Muscle of back (tissue), 11 donors: ENCODE measurements around the gene CDKAL1. TPM values are rescaled to one million over a fixed set of nuclear protein-coding genes. Genes with fewer than 3 reads are reported as not detected.
A peak's percentile ranks its signal among the peaks of the same experiment; 100 is the strongest.
"Not testable (repeated sequence)": the region's sequence is repeated elsewhere in the genome, so short reads cannot be mapped to it uniquely, and the experiment has no call there.

Source experiments
- DNase-seq, 3 donors: peaks; one replicate each; pipeline versions ENCODE4 v3.0.0 to v3.0.0-alpha.2; 2013
- polyA plus RNA-seq, 10 donors: library from polyadenylated mRNA; unstranded; fragments of 120-200 nt; gene quantifications; one replicate each; pipeline ENCODE4 v1.2.1, GENCODE V29; 2013; ENCODE audit not compliant: insufficient read length in 10 of 10

CDKAL1 gene
- polyA plus RNA-seq, 10 donors = 10.7 to 17.1 (median 13.9) TPM

- DNase-seq = peak in 1 of 3 donors; percentile 43
Observed at GRCh38 chr6:21163110-21163837, 629.0 kb downstream of the CDKAL1 start.

- DNase-seq = no peak
Observed at GRCh38 chr6:21163838-21164180, 629.6 kb downstream of the CDKAL1 start.

- DNase-seq = no peak
Observed at GRCh38 chr6:21164768-21165326, 630.6 kb downstream of the CDKAL1 start.

GRCh38 chr6:21166754-21167153 is 632.5 kb downstream of the CDKAL1 start:
- DNase-seq = no peak

- no peak for DNase-seq
Observed at GRCh38 chr6:21167790-21168189, 633.5 kb downstream of the CDKAL1 start.

- DNase-seq = no peak
Observed at GRCh38 chr6:21171801-21172200, 637.5 kb downstream of the CDKAL1 start.

GRCh38 chr6:21173031-21173430 is 638.8 kb downstream of the CDKAL1 start:
- no peak for DNase-seq

- DNase-seq = no peak
Observed at GRCh38 chr6:21173678-21174077, 639.4 kb downstream of the CDKAL1 start.

- DNase-seq = no peak
Observed at GRCh38 chr6:21176197-21176596, 641.9 kb downstream of the CDKAL1 start.

- no peak for DNase-seq
Observed at GRCh38 chr6:21180155-21180554, 645.9 kb downstream of the CDKAL1 start.

GRCh38 chr6:21180800-21181337 is 646.6 kb downstream of the CDKAL1 start:
- no peak for DNase-seq

- no peak for DNase-seq
Observed at GRCh38 chr6:21181866-21182265, 647.6 kb downstream of the CDKAL1 start.

- DNase-seq = no peak
Observed at GRCh38 chr6:21182589-21182988, 648.3 kb downstream of the CDKAL1 start.

GRCh38 chr6:21185861-21186478 is 651.7 kb downstream of the CDKAL1 start:
- DNase-seq = no peak

GRCh38 chr6:21186479-21187055 is 652.3 kb downstream of the CDKAL1 start:
- no peak for DNase-seq

GRCh38 chr6:21187485-21187884 is 653.2 kb downstream of the CDKAL1 start:
- no peak for DNase-seq

GRCh38 chr6:21188505-21189223 is 654.4 kb downstream of the CDKAL1 start:
- DNase-seq = no peak

- DNase-seq = peak in 1 of 3 donors; percentile 18
Observed at GRCh38 chr6:21189759-21190158, 655.5 kb downstream of the CDKAL1 start.

GRCh38 chr6:21190701-21191100 is 656.4 kb downstream of the CDKAL1 start:
- DNase-seq = no peak

GRCh38 chr6:21193790-21194475 is 659.7 kb downstream of the CDKAL1 start:
- DNase-seq = no peak

- DNase-seq = not testable (repeated sequence)
Observed at GRCh38 chr6:21195301-21195700, 661.0 kb downstream of the CDKAL1 start.
